GM10266 (cell line): Measurements from ENCODE around the gene SERINC1.

Experiments
- DNase-seq: peaks from one replicate; pipeline ENCODE4 v3.0.0; 2012; ENCODE audit errors: extremely low spot score
- CTCF ChIP-seq: IDR thresholded peaks from 2 replicates; pipeline ENCODE4 v1.5.1; 2012; ENCODE audit warnings: mild to moderate bottlenecking, low read depth; ENCODE audit not compliant: control insufficient read depth, insufficient read depth; ENCODE audit errors: missing control alignments

SERINC1 gene

DNA sequence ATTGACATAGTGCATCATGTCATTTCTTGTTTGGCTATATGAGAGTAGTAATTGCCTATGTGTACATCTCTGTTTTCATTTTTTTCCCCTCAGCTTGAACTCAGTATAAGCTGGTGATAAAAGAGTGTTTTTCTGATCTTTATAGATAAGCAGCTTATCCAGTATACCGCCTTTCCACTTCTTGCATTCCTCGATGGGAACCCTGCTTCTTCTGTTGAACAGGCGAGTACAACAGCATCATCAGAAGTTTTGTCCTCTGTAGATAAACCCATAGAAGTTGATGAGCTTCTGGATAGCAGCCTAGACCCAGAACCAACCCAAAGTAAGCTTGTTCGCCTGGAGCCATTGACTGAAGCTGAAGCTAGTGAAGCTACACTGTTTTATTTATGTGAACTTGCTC is 39.8 kb downstream of the SERINC1 start:
- DNase-seq = no peak
- no peak for TF ChIP-seq CTCF

GRCh38 chr6:122429323-122429722 is 42.3 kb downstream of the SERINC1 start:
- DNase-seq = no peak
- TF ChIP-seq CTCF = no peak

GRCh38 chr6:122428781-122429180 is 42.8 kb downstream of the SERINC1 start:
- DNase-seq = no peak
- no peak for TF ChIP-seq CTCF

DNA sequence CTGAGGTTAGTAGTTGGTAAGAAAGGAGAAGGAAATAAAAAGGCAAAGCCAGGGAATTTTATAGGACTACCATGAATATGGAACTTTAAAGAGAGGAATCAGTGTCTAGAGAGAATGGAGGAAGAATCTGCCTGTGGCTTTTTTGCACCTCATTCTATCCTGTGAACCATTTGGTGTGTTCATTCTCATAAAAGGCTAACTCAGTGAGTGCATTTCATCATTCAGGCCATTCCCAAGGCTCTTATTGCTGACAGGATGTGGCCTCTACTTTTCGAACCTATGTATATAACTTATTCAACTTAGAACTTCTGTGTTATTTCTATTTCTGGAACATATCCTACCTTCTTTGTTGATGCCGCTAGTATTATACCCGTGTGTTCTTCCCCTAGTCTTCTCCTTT is 45.0 kb downstream of the SERINC1 start:
- no peak for DNase-seq

DNA sequence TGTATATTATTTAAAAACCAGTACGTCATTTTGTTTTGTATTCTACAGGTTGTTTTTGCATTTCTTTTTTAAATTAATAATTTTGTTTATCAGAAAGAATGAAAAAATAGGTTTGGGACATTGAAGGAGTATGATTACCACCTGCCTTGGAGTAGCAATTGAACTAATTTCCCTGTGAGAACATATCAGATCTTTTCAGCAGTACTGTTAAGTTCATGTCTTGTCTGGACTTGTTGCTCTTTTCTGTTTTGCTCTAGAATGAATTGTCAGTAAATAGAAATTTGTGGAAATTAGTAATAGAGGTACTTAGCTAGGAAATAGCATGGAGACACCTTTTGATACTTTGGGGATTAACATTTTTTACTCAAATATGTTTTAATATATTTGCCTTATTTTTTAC is 47.9 kb downstream of the SERINC1 start:
- no peak for TF ChIP-seq CTCF
- no peak for DNase-seq

More for the DNA sequence above, 45.0 kb downstream of the SERINC1 start:
- no peak for TF ChIP-seq CTCF

- TF ChIP-seq CTCF = no peak
- no peak for DNase-seq
These were observed 48.9 kb downstream of the SERINC1 start for GRCh38 chr6:122422614-122423267.

- no peak for DNase-seq
- TF ChIP-seq CTCF = no peak
These were observed 49.6 kb downstream of the SERINC1 start for GRCh38 chr6:122422003-122422402.
